Ishikawa (cell line): ENCODE results near the gene FCRL3.

Experiments used
- CEBPB ChIP-seq: IDR thresholded peaks from 2 replicates; pipeline ENCODE4 v1.6.1; 2012
- CREB1 ChIP-seq: IDR thresholded peaks from 2 replicates; pipeline ENCODE4 v1.6.1; 2012; ENCODE audit warnings: low read depth
- EGR1 ChIP-seq: IDR thresholded peaks from 2 replicates; pipeline ENCODE4 v1.6.1; 2012
- EP300 ChIP-seq: IDR thresholded peaks from 2 replicates; pipeline ENCODE4 v1.6.1; 2012; ENCODE audit warnings: borderline replicate concordance
- FOXM1 ChIP-seq: IDR thresholded peaks from 2 replicates; pipeline ENCODE4 v1.6.1; 2012; ENCODE audit warnings: low read depth, borderline replicate concordance
- NFIC ChIP-seq: IDR thresholded peaks from 2 replicates; pipeline ENCODE4 v1.6.1; 2012
- RAD21 ChIP-seq: IDR thresholded peaks from 2 replicates; pipeline ENCODE4 v1.6.1; 2012; ENCODE audit warnings: low read depth
- TAF1 ChIP-seq: IDR thresholded peaks from 2 replicates; pipeline ENCODE4 v1.6.1; 2012; ENCODE audit warnings: low read depth, mild to moderate bottlenecking
- TCF12 ChIP-seq: IDR thresholded peaks from 2 replicates; pipeline ENCODE4 v1.6.1; 2012; ENCODE audit warnings: low read depth
- TEAD4 ChIP-seq: IDR thresholded peaks from 2 replicates; pipeline ENCODE4 v1.6.1; 2012
- YY1 ChIP-seq: IDR thresholded peaks from 2 replicates; pipeline ENCODE4 v1.6.1; 2012; ENCODE audit warnings: low read depth
- ZBTB7A ChIP-seq: IDR thresholded peaks from 2 replicates; pipeline ENCODE4 v1.6.1; 2012; ENCODE audit warnings: low read depth
- TF ChIP-seq, protein P1 (sequence below): IDR thresholded peaks from 2 replicates; pipeline ENCODE4 v1.6.1; 2012
- TF ChIP-seq, protein P2 (sequence below): IDR thresholded peaks from 2 replicates; pipeline ENCODE4 v1.6.1; 2012; ENCODE audit warnings: low read depth, mild to moderate bottlenecking
- TF ChIP-seq, protein P3 (sequence below): IDR thresholded peaks from 2 replicates; pipeline ENCODE4 v1.6.1; 2012

The FCRL3 gene, protein sequence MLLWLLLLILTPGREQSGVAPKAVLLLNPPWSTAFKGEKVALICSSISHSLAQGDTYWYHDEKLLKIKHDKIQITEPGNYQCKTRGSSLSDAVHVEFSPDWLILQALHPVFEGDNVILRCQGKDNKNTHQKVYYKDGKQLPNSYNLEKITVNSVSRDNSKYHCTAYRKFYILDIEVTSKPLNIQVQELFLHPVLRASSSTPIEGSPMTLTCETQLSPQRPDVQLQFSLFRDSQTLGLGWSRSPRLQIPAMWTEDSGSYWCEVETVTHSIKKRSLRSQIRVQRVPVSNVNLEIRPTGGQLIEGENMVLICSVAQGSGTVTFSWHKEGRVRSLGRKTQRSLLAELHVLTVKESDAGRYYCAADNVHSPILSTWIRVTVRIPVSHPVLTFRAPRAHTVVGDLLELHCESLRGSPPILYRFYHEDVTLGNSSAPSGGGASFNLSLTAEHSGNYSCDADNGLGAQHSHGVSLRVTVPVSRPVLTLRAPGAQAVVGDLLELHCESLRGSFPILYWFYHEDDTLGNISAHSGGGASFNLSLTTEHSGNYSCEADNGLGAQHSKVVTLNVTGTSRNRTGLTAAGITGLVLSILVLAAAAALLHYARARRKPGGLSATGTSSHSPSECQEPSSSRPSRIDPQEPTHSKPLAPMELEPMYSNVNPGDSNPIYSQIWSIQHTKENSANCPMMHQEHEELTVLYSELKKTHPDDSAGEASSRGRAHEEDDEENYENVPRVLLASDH

DNA sequence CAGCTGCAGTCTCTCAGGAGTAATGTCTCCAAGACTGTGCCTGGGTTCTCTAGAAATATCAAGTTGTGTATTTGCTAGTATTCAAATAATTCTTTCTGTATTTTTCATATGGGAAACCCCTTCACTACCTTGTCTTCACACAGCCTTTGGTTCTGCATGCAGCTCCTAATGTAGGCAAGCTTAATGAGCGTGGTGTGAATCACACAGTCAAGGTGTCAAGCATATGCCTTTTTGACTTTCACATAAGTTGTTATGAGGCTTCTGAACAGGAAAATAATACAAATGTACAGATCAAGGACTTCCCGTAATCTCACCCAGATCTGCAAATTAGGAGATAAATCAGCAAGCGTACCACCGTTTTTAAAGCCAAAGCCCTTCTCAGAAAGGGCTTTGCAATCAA, at the start of gene FCRL3:
TSS of gene FCRL3 (minus strand) at position 38 of the 400 bp plus-strand sequence. CDS start 280 bp downstream, outside the sequence.
- TF ChIP-seq YY1 (no peak), EP300 (no peak), CEBPB (no peak), TCF12 (no peak), FOXM1 (no peak), CREB1 (no peak)
- TF ChIP-seq, protein P1, sequence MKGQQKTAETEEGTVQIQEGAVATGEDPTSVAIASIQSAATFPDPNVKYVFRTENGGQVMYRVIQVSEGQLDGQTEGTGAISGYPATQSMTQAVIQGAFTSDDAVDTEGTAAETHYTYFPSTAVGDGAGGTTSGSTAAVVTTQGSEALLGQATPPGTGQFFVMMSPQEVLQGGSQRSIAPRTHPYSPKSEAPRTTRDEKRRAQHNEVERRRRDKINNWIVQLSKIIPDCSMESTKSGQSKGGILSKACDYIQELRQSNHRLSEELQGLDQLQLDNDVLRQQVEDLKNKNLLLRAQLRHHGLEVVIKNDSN = no peak

DNA sequence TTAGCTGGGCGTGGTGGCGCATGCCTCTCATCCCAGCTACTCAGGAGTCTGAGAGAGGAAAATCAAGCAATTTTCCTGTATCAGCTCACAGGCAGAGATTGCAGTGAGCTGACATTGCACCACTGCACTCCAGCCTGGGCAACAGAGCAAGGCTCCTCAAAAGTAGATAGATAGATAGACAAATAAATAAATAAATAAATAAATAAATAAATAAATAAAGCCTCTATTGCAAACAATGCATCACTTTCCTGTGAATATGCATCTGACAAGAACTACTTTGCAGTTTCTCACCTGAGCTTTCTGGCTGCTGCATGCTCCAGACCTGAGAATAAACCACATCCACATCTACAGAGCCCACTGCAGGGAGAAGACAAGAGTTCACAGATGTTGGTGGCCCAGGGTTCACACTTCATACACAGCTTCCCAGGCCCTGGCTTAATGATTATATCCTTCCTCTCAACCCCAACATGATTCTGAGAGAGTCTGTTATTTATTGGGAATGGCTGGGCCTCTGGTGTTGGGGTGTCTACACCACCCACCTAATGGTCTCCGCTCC, 47.8 kb upstream of the FCRL3 start:
- TF ChIP-seq EP300 (no peak), TEAD4 (no peak), TAF1 (no peak), RAD21 (no peak), EGR1 (no peak), NFIC (no peak), TCF12 (no peak), ZBTB7A (no peak), YY1 (no peak), CREB1 (no peak), FOXM1 (no peak), CEBPB (no peak)
- TF ChIP-seq, protein P1 = no peak
- TF ChIP-seq, protein P2, sequence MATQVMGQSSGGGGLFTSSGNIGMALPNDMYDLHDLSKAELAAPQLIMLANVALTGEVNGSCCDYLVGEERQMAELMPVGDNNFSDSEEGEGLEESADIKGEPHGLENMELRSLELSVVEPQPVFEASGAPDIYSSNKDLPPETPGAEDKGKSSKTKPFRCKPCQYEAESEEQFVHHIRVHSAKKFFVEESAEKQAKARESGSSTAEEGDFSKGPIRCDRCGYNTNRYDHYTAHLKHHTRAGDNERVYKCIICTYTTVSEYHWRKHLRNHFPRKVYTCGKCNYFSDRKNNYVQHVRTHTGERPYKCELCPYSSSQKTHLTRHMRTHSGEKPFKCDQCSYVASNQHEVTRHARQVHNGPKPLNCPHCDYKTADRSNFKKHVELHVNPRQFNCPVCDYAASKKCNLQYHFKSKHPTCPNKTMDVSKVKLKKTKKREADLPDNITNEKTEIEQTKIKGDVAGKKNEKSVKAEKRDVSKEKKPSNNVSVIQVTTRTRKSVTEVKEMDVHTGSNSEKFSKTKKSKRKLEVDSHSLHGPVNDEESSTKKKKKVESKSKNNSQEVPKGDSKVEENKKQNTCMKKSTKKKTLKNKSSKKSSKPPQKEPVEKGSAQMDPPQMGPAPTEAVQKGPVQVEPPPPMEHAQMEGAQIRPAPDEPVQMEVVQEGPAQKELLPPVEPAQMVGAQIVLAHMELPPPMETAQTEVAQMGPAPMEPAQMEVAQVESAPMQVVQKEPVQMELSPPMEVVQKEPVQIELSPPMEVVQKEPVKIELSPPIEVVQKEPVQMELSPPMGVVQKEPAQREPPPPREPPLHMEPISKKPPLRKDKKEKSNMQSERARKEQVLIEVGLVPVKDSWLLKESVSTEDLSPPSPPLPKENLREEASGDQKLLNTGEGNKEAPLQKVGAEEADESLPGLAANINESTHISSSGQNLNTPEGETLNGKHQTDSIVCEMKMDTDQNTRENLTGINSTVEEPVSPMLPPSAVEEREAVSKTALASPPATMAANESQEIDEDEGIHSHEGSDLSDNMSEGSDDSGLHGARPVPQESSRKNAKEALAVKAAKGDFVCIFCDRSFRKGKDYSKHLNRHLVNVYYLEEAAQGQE = no peak
- TF ChIP-seq, protein P3, sequence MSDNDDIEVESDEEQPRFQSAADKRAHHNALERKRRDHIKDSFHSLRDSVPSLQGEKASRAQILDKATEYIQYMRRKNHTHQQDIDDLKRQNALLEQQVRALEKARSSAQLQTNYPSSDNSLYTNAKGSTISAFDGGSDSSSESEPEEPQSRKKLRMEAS = no peak

DNA sequence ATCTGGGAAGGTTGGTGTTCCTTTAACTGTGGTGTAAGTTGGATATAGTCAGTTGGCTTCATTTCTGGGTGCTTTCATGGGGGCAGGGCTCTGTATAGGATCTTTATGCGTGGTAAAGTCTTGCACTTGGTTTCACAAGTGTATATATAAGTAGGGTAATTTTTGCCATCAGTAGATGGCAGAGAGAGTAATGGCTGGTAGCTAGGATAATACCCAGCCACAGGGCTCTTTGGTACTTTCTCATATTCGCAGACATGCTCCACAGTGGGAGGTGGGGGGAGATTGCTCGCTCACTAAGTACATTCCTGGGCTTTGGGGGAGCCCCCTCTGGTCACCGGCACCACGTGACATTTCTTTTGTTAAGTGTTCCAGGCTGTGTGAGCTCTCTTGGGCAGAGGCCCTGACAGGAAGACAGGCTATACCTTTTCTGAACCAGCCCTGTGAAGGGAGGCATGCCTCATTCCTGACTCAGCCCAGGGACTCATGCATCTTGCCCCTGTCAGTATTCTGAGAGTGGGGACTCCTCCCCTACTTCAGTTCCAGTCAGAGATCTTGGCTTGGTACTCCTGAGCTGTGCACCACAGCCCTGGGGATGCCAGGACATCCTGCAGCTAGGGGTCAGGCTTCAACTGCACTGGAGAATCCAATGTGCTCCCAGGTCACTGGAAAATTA, 38.8 kb upstream of the FCRL3 start:
- TF ChIP-seq TAF1 (no peak), EP300 (no peak), YY1 (no peak), CEBPB (no peak), FOXM1 (no peak), RAD21 (no peak), TEAD4 (no peak), EGR1 (no peak), NFIC (no peak), CREB1 (no peak), TCF12 (no peak), ZBTB7A (no peak)
- TF ChIP-seq, protein P3 = no peak
- TF ChIP-seq, protein P1 = no peak
- TF ChIP-seq, protein P2 = no peak

DNA sequence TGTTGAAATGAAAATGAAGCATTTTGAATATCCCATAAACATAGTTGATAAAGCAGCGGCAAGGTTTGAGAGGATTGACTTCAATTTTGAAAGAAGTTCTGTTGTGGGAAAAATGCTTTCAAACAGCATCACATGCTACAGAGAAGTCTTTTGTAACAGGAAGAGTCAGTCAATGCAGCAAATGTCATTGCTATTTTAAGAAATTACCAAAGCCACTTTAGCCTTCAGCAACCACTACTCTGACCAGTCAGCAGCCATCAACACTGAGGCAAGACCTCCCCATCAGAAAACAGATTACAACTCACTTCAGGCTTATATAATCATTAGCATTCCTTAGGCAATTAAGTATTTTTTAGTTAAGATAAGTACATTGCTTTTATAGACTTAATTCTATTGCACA, 33.8 kb upstream of the FCRL3 start:
- TF ChIP-seq EP300 = no peak
- TF ChIP-seq, protein P1 = no peak
- TF ChIP-seq CREB1 = no peak
- TF ChIP-seq EGR1 = no peak
- no peak for TF ChIP-seq RAD21
- no peak for TF ChIP-seq TCF12
- no peak for TF ChIP-seq YY1
- TF ChIP-seq, protein P3 = no peak
- TF ChIP-seq FOXM1 = no peak
- TF ChIP-seq CEBPB = no peak
- TF ChIP-seq NFIC = no peak
- no peak for TF ChIP-seq TEAD4
- no peak for TF ChIP-seq TAF1
- no peak for TF ChIP-seq ZBTB7A
- TF ChIP-seq, protein P2 = no peak
